ENCODE results near the gene SMARCA2. TPM values are rescaled to one million over a fixed set of nuclear protein-coding genes. Genes with fewer than 3 reads are reported as not detected.

The SMARCA2 gene
- total RNA-seq, 1 experiment from 2014 or later = 28.0 TPM

DNA sequence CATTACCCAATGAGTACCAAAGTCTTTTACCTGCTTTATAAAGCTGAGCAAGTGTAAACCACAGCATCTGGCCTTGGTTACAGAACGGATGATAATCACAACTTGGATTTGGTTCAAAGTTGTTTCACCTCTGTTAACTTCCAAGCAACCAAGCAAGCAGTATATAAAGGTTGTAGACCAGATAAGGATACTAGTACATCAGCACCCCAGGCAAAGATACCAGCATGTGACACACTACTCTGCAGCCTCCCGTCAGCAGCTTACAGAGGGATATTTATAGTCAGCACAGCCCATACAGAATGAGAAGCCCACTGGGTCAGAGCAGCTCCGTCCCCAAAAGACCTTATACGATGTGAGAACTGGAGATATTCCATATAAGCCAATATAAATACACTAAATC lies 193.3 kb downstream of the SMARCA2 start:
- no peaks in the 10 kb centered on the region for H3K36me3 ChIP-seq
- no peak overlapping the region for H3K27ac ChIP-seq
- H3K4me1 ChIP-seq (replicated peaks) = no peaks in the 10 kb centered on the region
- no peak for DNase-seq (ENCODE audit: low read depth in 1 of 2, low spot score in 2 of 2)
- H3K4me3 ChIP-seq = no peak overlapping the region
- no peaks in the 10 kb centered on the region for H3K27me3 ChIP-seq (replicated peaks)
- no peaks in the 10 kb centered on the region for H3K9me3 ChIP-seq (replicated peaks)

DNA sequence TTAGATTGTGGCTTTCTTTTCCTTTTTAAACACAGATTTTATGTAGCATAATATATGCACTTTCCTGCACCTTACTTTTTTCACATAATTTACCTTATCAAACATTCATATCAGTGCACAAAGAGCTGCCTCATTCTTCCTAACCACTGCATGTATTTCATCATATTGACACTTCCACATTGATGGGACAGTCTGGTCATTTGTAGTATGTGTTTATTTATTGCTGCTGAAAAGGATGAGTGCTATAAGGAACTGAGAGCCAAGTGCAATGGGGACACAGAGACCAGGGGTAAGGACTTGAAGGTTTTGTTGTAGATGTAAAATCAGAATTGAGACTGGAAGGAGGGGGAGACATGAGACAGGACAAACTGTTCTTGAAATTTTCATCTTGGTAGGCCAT lies 193.8 kb downstream of the SMARCA2 start:
- Histone ChIP-seq H3K27me3 (replicated peaks) (no peaks in the 10 kb centered on the region), H3K4me1 (replicated peaks) (no peaks in the 10 kb centered on the region), H3K9me3 (replicated peaks) (no peaks in the 10 kb centered on the region), H3K36me3 (no peaks in the 10 kb centered on the region), H3K27ac (no peak overlapping the region), H3K4me3 (no peak overlapping the region)
- no peak for DNase-seq (ENCODE audit: low read depth in 1 of 2, low spot score in 2 of 2)

DNA sequence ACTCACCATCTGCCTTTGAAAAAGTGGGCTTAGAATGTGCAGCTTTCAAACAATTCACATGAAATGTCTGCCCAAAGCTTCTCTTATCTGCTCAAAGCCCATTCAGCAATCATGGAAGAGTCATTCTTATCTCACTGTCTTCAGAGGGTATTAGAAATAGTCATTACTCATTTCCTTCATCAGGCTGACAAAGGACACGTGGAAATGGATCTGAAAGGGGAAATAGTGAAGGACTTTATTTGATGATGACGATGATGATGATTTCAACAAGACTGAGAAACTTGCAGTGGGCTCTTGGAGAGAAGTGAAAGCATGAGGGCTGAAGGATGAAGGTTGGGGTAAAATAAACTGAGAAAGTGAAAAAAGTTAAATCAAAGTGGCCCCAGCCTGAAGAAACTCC lies 194.3 kb downstream of the SMARCA2 start:
- no peaks in the 10 kb centered on the region for H3K36me3 ChIP-seq
- H3K27ac ChIP-seq = no peak overlapping the region
- H3K4me1 ChIP-seq (replicated peaks) = no peaks in the 10 kb centered on the region
- H3K4me3 ChIP-seq = no peak overlapping the region
- H3K27me3 ChIP-seq (replicated peaks) = no peaks in the 10 kb centered on the region
- no peak for DNase-seq (ENCODE audit: low read depth in 1 of 2, low spot score in 2 of 2)
- no peaks in the 10 kb centered on the region for H3K9me3 ChIP-seq (replicated peaks)

DNA sequence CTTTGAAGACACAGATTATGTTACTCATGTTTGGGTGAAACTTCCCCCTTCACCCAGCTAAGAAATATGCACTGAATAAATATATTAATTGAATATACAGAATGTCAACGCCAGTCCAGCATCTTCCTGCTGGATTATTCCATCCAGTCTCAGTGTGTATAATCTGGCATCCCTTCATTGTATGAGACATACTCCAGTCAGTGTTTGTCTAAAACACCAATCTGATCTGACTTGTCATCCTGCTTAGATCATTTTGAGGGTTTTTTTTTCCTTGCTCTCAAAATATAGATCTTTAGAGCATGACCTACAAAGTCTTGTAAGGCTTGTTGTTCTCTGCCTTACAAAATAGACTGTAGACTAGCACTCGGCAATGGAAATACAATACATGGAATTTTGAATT lies 195.1 kb downstream of the SMARCA2 start:
- Histone ChIP-seq H3K9me3 (replicated peaks) (no peaks in the 10 kb centered on the region), H3K36me3 (no peaks in the 10 kb centered on the region), H3K4me1 (replicated peaks) (no peaks in the 10 kb centered on the region), H3K27me3 (replicated peaks) (no peaks in the 10 kb centered on the region), H3K4me3 (no peak overlapping the region), H3K27ac (no peak overlapping the region)
- DNase-seq (ENCODE audit: low read depth in 1 of 2, low spot score in 2 of 2) = no peak

DNA sequence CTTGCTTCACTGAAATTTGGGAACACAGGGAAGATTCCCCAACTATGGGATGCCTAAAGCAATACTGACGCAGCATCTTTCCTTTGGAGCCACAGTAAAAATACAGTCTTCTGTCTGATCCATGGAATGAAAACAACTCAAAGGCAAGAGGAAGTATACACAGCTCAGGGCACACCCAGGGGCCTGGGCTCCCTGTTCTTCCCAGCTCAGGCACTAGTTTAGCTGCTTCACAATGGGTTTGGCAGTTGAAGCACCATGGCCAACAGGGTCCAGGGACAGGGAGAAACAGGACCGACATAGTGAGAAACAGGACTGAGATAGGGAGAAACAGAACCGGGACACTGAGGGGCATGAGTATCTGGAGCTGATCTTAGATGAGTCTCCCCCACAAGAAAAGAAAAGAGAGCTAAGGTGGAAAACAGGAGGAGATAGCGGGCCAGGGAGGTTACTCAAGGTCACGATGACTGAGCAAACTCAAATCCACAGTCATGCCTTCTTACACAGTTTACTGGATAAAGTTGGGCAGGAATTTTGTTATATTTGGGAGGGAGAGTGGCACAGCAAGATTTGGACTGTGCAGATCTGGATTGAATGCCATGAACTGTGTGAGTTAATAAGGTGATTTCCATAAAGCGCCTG lies 198.8 kb downstream of the SMARCA2 start:
- Histone ChIP-seq H3K9me3 (replicated peaks) (no peaks in the 10 kb centered on the region), H3K27ac (no peak overlapping the region), H3K4me1 (replicated peaks) (no peaks in the 10 kb centered on the region), H3K4me3 (no peak overlapping the region), H3K27me3 (replicated peaks) (no peaks in the 10 kb centered on the region), H3K36me3 (no peaks in the 10 kb centered on the region)
- no peak for DNase-seq (ENCODE audit: low read depth in 1 of 2, low spot score in 2 of 2)

DNA sequence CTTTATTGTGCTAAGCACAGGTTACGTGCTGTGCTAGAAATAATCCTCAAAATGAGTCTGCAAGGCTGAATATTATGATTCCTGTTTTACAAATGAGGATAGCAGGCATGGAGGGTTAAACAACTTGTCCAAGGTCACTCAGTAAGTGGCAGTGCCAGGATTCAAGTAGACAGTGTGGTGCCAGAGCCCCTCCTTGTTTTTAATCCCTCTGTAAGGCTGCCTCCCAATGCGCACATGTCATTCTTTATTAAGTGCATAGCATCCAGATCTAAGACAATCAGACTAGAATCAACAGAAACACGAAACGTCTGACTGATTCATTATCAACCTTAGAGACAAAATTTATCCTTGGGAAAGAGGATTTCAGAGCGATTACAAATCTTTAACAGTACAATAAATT lies 199.6 kb downstream of the SMARCA2 start:
- H3K36me3 ChIP-seq = no peaks in the 10 kb centered on the region
- DNase-seq (ENCODE audit: low read depth in 1 of 2, low spot score in 2 of 2) = no peak

DNA sequence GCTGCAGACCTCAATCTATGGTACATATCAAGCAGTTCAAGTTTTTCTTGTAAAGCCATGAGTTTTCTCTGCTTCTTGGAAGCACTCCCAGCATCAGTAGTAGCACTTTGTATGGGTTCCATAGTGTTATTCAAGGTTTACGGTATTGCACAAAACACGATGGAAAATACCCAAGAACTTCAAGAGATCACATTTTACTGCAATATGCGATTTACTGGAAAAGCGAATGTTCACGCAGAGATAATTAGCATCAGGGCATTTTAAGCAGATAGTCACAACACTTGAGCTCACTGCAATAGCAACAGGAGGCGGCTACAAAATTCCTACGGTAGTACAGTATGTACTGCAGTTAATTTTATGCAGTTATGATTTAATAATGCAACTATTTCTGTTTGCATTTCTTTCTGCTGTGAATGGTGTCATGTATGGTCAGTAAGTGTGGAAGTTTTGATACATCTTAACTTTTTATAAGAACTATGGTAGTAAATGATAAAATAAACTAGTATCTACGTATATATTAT lies 200.8 kb downstream of the SMARCA2 start:
- H3K4me1 ChIP-seq (replicated peaks) = no peaks in the 10 kb centered on the region
- H3K4me3 ChIP-seq = no peak overlapping the region
- H3K27me3 ChIP-seq (replicated peaks) = no peaks in the 10 kb centered on the region
- DNase-seq (ENCODE audit: low read depth in 1 of 2, low spot score in 2 of 2) = no peak
- H3K27ac ChIP-seq = no peak overlapping the region
- H3K9me3 ChIP-seq (replicated peaks) = no peaks in the 10 kb centered on the region
- H3K36me3 ChIP-seq = no peaks in the 10 kb centered on the region

More for the DNA sequence above, 199.6 kb downstream of the SMARCA2 start:
- H3K27ac ChIP-seq = no peak overlapping the region
- no peaks in the 10 kb centered on the region for H3K9me3 ChIP-seq (replicated peaks)
- H3K4me1 ChIP-seq (replicated peaks) = no peaks in the 10 kb centered on the region
- no peaks in the 10 kb centered on the region for H3K27me3 ChIP-seq (replicated peaks)
- no peak overlapping the region for H3K4me3 ChIP-seq

DNA sequence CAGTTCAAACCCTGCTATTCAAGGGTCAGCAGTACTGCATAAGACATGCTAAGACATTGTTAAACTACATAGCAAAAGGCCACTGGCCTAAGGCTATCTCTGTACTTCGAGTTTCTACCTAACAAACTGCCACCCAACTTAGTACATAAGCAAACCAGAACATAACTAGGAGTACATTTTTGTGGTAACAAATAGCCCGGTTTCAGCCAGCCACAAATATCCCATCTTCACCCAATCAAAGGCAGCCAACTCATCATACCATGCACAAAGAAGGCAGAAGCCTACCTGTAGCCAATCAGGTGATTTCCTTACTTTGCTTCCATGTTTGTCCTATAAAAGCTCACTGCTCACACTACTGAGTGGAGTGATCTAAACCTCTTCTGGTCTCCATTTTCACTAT lies 201.4 kb downstream of the SMARCA2 start:
- Histone ChIP-seq H3K4me3 (no peak overlapping the region), H3K36me3 (no peaks in the 10 kb centered on the region), H3K9me3 (replicated peaks) (no peaks in the 10 kb centered on the region), H3K27me3 (replicated peaks) (no peaks in the 10 kb centered on the region), H3K4me1 (replicated peaks) (no peaks in the 10 kb centered on the region), H3K27ac (no peak overlapping the region)
- no peak for DNase-seq (ENCODE audit: low read depth in 1 of 2, low spot score in 2 of 2)

DNA sequence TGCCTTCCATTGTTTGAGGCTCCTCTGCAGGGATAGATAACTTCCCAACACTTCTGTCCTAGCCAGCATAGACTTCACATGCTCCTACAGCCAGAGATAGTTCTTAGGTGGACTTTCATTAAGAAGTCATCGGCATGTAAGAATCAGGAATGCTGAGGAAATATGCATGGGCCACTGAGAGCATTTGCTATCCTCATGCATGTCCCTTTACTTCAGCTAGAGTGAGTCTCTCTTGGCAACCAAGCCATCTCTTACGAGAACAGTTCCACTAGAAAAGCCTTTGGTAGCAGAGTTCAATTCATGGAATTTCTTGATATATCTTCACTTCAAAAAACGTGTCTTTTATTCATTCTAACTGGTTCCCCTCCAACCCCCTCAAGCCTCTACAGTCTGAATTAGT lies 202.4 kb downstream of the SMARCA2 start:
- H3K36me3 ChIP-seq = no peaks in the 10 kb centered on the region
- H3K27me3 ChIP-seq (replicated peaks) = no peaks in the 10 kb centered on the region
- H3K27ac ChIP-seq = no peak overlapping the region
- H3K4me3 ChIP-seq = no peak overlapping the region
- DNase-seq (ENCODE audit: low read depth in 1 of 2, low spot score in 2 of 2) = no peak
- H3K9me3 ChIP-seq (replicated peaks) = no peaks in the 10 kb centered on the region
- H3K4me1 ChIP-seq (replicated peaks) = no peaks in the 10 kb centered on the region

DNA sequence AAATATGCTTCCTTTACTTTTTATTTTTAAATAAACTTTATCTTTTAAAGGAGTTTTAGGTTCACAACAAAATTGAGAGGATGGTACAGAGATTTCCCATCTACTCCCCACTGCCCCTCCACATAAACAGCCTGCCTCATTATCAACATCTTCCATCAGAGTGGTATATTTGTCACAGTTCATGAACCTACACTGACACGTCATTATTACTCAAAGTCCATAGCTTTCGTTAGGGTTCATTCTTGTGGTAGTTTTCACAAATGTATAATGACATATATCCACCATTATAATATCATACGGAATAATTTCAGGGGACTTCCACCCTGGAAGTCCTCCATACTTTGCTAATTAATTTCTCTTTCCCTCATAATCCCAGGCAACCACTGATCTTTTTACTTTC lies 204.9 kb downstream of the SMARCA2 start:
- no peaks in the 10 kb centered on the region for H3K27me3 ChIP-seq (replicated peaks)

DNA sequence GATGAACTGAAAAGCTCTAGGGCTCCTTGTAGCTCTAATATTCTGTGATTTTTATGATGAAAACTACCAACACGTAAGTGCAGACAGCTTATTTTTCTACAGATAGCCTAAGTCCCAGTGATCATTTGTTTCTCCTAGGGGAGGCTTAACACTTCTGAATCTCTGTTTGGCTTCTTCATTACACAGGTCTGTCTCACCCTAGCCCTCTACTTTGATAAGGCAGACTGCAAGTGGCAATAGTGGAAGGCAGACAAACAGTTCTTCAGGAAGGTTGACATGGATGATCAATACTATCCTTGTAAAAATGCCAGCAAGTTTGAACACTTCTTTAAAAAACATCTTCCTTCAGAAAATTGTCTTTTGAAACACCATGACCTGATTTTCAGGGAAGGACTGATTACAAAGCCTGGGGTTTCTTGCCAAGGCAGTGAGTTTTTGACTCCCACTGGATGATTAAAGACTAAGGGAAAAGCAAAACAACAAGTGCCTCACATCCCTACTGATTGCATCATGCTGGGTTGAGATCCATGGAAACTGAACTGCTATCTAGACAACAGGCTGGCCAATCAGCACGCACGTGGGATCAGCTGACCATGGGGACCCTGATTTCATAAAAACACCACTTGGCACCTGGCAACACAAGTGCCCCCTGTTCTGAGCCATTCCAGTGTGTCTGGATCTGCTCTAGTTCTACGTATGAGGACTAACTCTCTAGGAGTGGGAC lies 212.2 kb downstream of the SMARCA2 start:
- Histone ChIP-seq H3K27ac (no peak overlapping the region), H3K27me3 (replicated peaks) (no peaks in the 10 kb centered on the region), H3K4me1 (replicated peaks) (no peaks in the 10 kb centered on the region), H3K4me3 (no peak overlapping the region), H3K9me3 (replicated peaks) (no peaks in the 10 kb centered on the region), H3K36me3 (no peaks in the 10 kb centered on the region)
- DNase-seq (ENCODE audit: low read depth in 1 of 2, low spot score in 2 of 2) = no peak

More for the DNA sequence above, 204.9 kb downstream of the SMARCA2 start:
- no peak overlapping the region for H3K4me3 ChIP-seq
- H3K9me3 ChIP-seq (replicated peaks) = no peaks in the 10 kb centered on the region
- H3K36me3 ChIP-seq = no peaks in the 10 kb centered on the region
- H3K4me1 ChIP-seq (replicated peaks) = no peaks in the 10 kb centered on the region
- no peak for DNase-seq (ENCODE audit: low read depth in 1 of 2, low spot score in 2 of 2)
- no peak overlapping the region for H3K27ac ChIP-seq

DNA sequence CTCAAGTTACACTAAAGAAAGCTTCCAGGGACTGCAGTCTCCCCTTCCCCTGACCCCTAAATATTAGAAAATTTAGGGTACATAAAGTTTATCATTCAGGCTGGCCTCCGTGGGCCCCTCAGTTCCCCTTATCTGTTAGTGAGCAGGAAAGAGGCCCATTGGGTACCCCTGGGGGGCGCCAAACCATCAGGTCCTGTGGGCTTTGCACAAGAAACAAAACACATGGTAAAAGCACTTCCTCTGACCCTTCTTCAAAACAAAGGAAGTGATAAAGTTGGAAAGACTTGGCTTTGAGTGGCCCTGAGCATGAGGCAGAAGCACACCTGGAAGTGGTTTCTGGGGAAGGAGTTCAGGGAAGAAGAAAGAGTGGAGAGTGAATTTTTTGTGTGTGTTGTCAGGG lies 213.0 kb downstream of the SMARCA2 start:
- DNase-seq (ENCODE audit: low read depth in 1 of 2, low spot score in 2 of 2) = no peak
- H3K27me3 ChIP-seq (replicated peaks) = no peaks in the 10 kb centered on the region
- H3K27ac ChIP-seq = no peak overlapping the region
- H3K9me3 ChIP-seq (replicated peaks) = no peaks in the 10 kb centered on the region
- H3K4me3 ChIP-seq = no peak overlapping the region
- no peaks in the 10 kb centered on the region for H3K4me1 ChIP-seq (replicated peaks)
- H3K36me3 ChIP-seq = no peaks in the 10 kb centered on the region

DNA sequence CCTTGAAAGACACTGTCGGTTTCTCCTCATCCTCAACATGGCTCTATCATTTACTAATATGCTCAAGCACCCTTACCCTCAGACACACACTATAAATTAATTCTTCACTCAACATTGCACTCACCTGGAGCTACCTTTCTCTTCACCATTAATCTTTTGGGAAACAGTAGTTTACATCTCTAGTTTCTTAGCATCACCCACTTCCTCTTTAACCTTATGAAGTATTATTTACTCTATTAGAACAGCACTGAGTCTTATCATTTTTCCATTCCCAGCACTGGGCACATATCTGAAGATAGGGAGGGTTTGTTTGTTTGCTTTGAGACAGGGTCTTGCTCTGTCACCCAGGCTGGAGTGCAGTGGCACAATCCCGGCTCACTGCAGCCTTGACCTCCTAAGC lies 213.5 kb downstream of the SMARCA2 start:
- H3K36me3 ChIP-seq = no peaks in the 10 kb centered on the region
- H3K27me3 ChIP-seq (replicated peaks) = no peaks in the 10 kb centered on the region
- H3K27ac ChIP-seq = no peak overlapping the region

DNA sequence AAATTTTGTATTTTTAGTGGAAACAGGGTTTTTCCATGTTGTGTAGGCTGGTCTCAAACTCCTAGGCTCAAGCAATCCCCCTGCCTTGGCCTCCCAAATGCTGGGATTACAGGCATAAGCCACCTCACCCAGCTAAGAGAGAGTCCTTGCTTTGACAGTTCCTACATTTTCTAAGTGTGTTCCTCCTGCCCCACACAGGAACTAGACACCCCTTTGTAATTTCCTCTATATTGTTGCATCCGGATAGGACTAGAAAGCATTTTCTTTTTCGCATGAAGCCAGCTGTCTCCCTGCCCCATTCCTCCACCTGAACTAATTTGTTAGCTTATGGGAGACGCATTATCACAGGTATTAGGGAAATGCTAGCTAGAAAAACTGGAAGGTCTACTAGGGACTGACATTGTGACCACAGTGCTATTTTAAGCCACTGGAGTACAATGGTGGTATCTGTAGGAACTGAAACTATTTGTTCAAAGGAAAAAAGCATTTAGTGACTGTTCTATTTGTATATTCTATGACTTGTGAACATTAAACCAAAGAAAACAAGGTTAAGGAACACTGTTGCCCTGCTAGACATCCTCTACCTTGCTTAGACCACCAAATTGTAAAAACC lies 214.1 kb downstream of the SMARCA2 start:
- no peaks in the 10 kb centered on the region for H3K9me3 ChIP-seq (replicated peaks)
- H3K4me1 ChIP-seq (replicated peaks) = no peaks in the 10 kb centered on the region
- H3K27me3 ChIP-seq (replicated peaks) = no peaks in the 10 kb centered on the region
- H3K27ac ChIP-seq = no peak overlapping the region
- no peak overlapping the region for H3K4me3 ChIP-seq
- DNase-seq (ENCODE audit: low read depth in 1 of 2, low spot score in 2 of 2) = no peak
- H3K36me3 ChIP-seq = no peaks in the 10 kb centered on the region

More for the DNA sequence above, 213.5 kb downstream of the SMARCA2 start:
- Histone ChIP-seq H3K9me3 (replicated peaks) (no peaks in the 10 kb centered on the region), H3K4me1 (replicated peaks) (no peaks in the 10 kb centered on the region), H3K4me3 (no peak overlapping the region)
- DNase-seq (ENCODE audit: low read depth in 1 of 2, low spot score in 2 of 2) = no peak

Data from SJSA1 (cell line).